ENCODE results near the gene SCAMP1.

DNA sequence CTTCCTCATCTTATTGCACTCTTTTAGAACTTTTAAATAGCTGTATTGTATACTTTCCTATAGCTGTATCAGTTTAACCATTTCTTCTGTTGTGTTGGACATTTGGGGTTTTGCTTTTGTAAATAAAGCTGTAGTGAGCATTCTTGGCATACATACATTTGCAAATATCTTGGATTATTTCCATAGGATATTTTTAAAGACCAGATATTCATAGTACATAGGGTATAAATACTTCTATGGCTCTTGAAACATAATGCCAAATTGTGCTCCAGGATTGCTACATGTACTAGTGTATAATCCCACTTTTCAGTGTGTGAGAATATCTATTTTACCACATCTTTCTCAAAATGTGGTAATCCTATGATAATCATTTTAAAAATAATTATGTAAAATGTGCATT, 51.2 kb downstream of the SCAMP1 start:
- TF ChIP-seq POLR2A (IDR thresholded peaks at IDR 0.05) (no peak), POLR2AphosphoS5 (IDR thresholded peaks at IDR 0.05) (no peak)
- TF ChIP-seq, protein P1, sequence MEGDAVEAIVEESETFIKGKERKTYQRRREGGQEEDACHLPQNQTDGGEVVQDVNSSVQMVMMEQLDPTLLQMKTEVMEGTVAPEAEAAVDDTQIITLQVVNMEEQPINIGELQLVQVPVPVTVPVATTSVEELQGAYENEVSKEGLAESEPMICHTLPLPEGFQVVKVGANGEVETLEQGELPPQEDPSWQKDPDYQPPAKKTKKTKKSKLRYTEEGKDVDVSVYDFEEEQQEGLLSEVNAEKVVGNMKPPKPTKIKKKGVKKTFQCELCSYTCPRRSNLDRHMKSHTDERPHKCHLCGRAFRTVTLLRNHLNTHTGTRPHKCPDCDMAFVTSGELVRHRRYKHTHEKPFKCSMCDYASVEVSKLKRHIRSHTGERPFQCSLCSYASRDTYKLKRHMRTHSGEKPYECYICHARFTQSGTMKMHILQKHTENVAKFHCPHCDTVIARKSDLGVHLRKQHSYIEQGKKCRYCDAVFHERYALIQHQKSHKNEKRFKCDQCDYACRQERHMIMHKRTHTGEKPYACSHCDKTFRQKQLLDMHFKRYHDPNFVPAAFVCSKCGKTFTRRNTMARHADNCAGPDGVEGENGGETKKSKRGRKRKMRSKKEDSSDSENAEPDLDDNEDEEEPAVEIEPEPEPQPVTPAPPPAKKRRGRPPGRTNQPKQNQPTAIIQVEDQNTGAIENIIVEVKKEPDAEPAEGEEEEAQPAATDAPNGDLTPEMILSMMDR (IDR thresholded peaks at IDR 0.05) = no peak

Data from breast epithelium (tissue), 3 donors.